H9 (cell line): ENCODE results near the gene FRY. TPM values are rescaled to one million over a fixed set of nuclear protein-coding genes. Genes with fewer than 3 reads are reported as not detected.

Experiments
- DNase-seq: peaks from one replicate; pipeline ENCODE4 v3.0.0-alpha.2; 2017
- H2AFZ ChIP-seq: one replicate; pipeline ENCODE4 v1.6.1; 2013; ENCODE audit warnings: mild to moderate bottlenecking, low read length, control low read depth, moderate library complexity
- H2AK5ac ChIP-seq: 2 replicates; pipeline ENCODE4 v1.6.1; 2013; ENCODE audit warnings: low read length, control low read depth, mixed read lengths; ENCODE audit not compliant: insufficient read length
- H2BK120ac ChIP-seq: one replicate; pipeline ENCODE4 v1.6.1; 2013; ENCODE audit warnings: low read depth, mild to moderate bottlenecking, low read length, control low read depth, inconsistent platforms; ENCODE audit not compliant: poor library complexity, severe bottlenecking
- H2BK12ac ChIP-seq: 2 replicates; pipeline ENCODE4 v1.6.1; 2013; ENCODE audit warnings: low read length, control low read depth, mixed read lengths, low read depth; ENCODE audit not compliant: insufficient read length
- H2BK15ac ChIP-seq: 2 replicates; pipeline ENCODE4 v1.6.1; 2013; ENCODE audit warnings: low read depth, low read length, control low read depth
- H2BK20ac ChIP-seq: one replicate; pipeline ENCODE4 v1.6.1; 2013; ENCODE audit warnings: low read depth, mild to moderate bottlenecking, low read length, control low read depth, inconsistent platforms; ENCODE audit not compliant: poor library complexity, severe bottlenecking
- H2BK5ac ChIP-seq: 2 replicates; pipeline ENCODE4 v1.6.1; 2013; ENCODE audit warnings: low read length, control low read depth, mixed read lengths; ENCODE audit not compliant: insufficient read length
- H3K14ac ChIP-seq: 2 replicates; pipeline ENCODE4 v1.6.1; 2013; ENCODE audit warnings: low read length, control low read depth; ENCODE audit not compliant: insufficient read depth
- H3K18ac ChIP-seq: 2 replicates; pipeline ENCODE4 v1.6.1; 2013; ENCODE audit warnings: low read depth, mild to moderate bottlenecking, mixed read lengths, low read length, control low read depth; ENCODE audit not compliant: insufficient read length
- H3K23ac ChIP-seq: 2 replicates; pipeline ENCODE4 v1.6.1; 2013; ENCODE audit warnings: low read length, control low read depth, mixed read lengths, low read depth; ENCODE audit not compliant: insufficient read length
- H3K23me2 ChIP-seq: 2 replicates; pipeline ENCODE4 v1.6.1; 2013; ENCODE audit warnings: low read depth, mild to moderate bottlenecking, mixed read lengths, low read length, control low read depth; ENCODE audit not compliant: insufficient read length, poor library complexity, severe bottlenecking
- H3K27ac ChIP-seq: 2 replicates; pipeline ENCODE4 v1.5.1; 2013; ENCODE audit warnings: low read length, control low read depth, mixed read lengths, low read depth; ENCODE audit not compliant: insufficient read length
- H3K27me3 ChIP-seq: 2 replicates; pipeline ENCODE4 v1.6.1; 2013; ENCODE audit warnings: low read length, control low read depth, inconsistent platforms; ENCODE audit not compliant: insufficient read depth
- H3K4ac ChIP-seq: 2 replicates; pipeline ENCODE4 v1.6.1; 2013; ENCODE audit warnings: low read depth, mild to moderate bottlenecking, control low read depth, inconsistent platforms, low read length, moderate library complexity
- H3K4me1 ChIP-seq: 2 replicates; pipeline ENCODE4 v1.6.1; 2013; ENCODE audit warnings: low read length, control low read depth, inconsistent platforms; ENCODE audit not compliant: insufficient read depth
- H3K4me2 ChIP-seq: 2 replicates; pipeline ENCODE4 v1.6.1; 2013; ENCODE audit warnings: low read length, control low read depth, mixed read lengths; ENCODE audit not compliant: insufficient read length, insufficient read depth
- H3K56ac ChIP-seq: 2 replicates; pipeline ENCODE4 v1.6.1; 2013; ENCODE audit warnings: low read depth, mild to moderate bottlenecking, mixed read lengths, low read length, control low read depth; ENCODE audit not compliant: insufficient read length
- H3K79me1 ChIP-seq: 2 replicates; pipeline ENCODE4 v1.6.1; 2013; ENCODE audit warnings: low read depth, mild to moderate bottlenecking, moderate library complexity, low read length, control low read depth, inconsistent platforms; ENCODE audit not compliant: insufficient read depth, poor library complexity, severe bottlenecking
- H3K79me2 ChIP-seq: 2 replicates; pipeline ENCODE4 v1.6.1; 2013; ENCODE audit warnings: low read length, control low read depth, inconsistent platforms; ENCODE audit not compliant: insufficient read depth
- H3K9ac ChIP-seq: 2 replicates; pipeline ENCODE4 v1.6.1; 2013; ENCODE audit warnings: low read length, control low read depth, mixed read lengths; ENCODE audit not compliant: insufficient read length; ENCODE audit errors: extremely low read depth
- H3K9me3 ChIP-seq: one replicate; pipeline ENCODE4 v1.6.1; 2013; ENCODE audit warnings: low read depth, low read length, inconsistent platforms; ENCODE audit not compliant: control insufficient read depth
- H3T11ph ChIP-seq: one replicate; pipeline ENCODE4 v1.6.1; 2013; ENCODE audit warnings: mild to moderate bottlenecking, low read length, control low read depth, inconsistent platforms
- H4K20me1 ChIP-seq: one replicate; pipeline ENCODE4 v1.6.1; 2013; ENCODE audit not compliant: control insufficient read depth, insufficient read length, insufficient read depth
- H4K5ac ChIP-seq: 2 replicates; pipeline ENCODE4 v1.6.1; 2013; ENCODE audit warnings: low read depth, mild to moderate bottlenecking, mixed read lengths, low read length, control low read depth; ENCODE audit not compliant: insufficient read length
- H4K8ac ChIP-seq: replicated peaks from 2 replicates; pipeline ENCODE4 v1.6.1; 2013; ENCODE audit warnings: low read length, control low read depth, mixed read lengths, low read depth; ENCODE audit not compliant: insufficient read length
- H4K91ac ChIP-seq: 2 replicates; pipeline ENCODE4 v1.6.1; 2013; ENCODE audit warnings: low read depth, mild to moderate bottlenecking, moderate library complexity, mixed read lengths, low read length, control low read depth; ENCODE audit not compliant: insufficient read length
- H3K27ac Mint-ChIP-seq, 3 experiments: 2 replicates in 2 of 3; 3 replicates in 1 of 3; pipeline ENCODE4 v1.8.0; 2020 to 2021; ENCODE audit warnings: mixed read lengths in 3 of 3, mild to moderate bottlenecking in 1 of 3, moderate library complexity in 1 of 3
- H3K27me3 Mint-ChIP-seq: 2 replicates; pipeline ENCODE4 v1.8.0; 2021; ENCODE audit warnings: low read depth, mild to moderate bottlenecking, moderate library complexity, mixed read lengths
- H3K36me3 Mint-ChIP-seq, 3 experiments: 2 replicates in 2 of 3; 3 replicates in 1 of 3; pipeline ENCODE4 v1.8.0; 2020 to 2021; ENCODE audit warnings: low read depth in 3 of 3, mixed read lengths in 3 of 3; ENCODE audit not compliant: insufficient read depth in 1 of 3
- H3K4me1 Mint-ChIP-seq, 2 experiments: 2 replicates each; pipeline ENCODE4 v1.8.0; 2020; ENCODE audit warnings: mixed read lengths in 2 of 2
- H3K4me3 Mint-ChIP-seq, 2 experiments: 2 replicates in 1 of 2; 3 replicates in 1 of 2; pipeline ENCODE4 v1.8.0; 2020 to 2021; ENCODE audit warnings: mild to moderate bottlenecking in 2 of 2, mixed read lengths in 2 of 2, moderate library complexity in 1 of 2
- H3K9me3 Mint-ChIP-seq, 2 experiments: 2 replicates in 1 of 2; 3 replicates in 1 of 2; pipeline ENCODE4 v1.8.0; 2020; ENCODE audit warnings: mild to moderate bottlenecking in 2 of 2, mixed read lengths in 2 of 2, moderate library complexity in 1 of 2
- CTCF ChIP-seq: fragments of 200-600 bp; sonication (generic); conservative IDR thresholded peaks from 3 replicates; pipeline ENCODE4 v1.8.0; 2021; ENCODE audit warnings: antibody characterized with exemption, mild to moderate bottlenecking
- WGBS: extraction: QIAGEN DNeasy Blood & Tissue Kit; methylation state at CpG from one replicate; pipeline ENCODE4 v1.1.7; 2013; ENCODE audit warnings: missing lambda C conversion rate, low lambda C conversion rate, mixed read lengths; ENCODE audit not compliant: insufficient read length; ENCODE audit errors: extremely low coverage; 5-methylcytosine and 5-hydroxymethylcytosine counted together
- total RNA-seq: library from RNA; stranded (reverse); gene quantifications from 2 replicates; pipeline ENCODE4 v1.2.1, GENCODE V29; 2021

Gene FRY
- total RNA-seq, 1 experiment from 2014 or later, result 5.2 TPM

- Histone ChIP-seq H3K14ac (no peak overlapping the region), H2AK5ac (no peak overlapping the region), H4K5ac (no peak overlapping the region), H2BK120ac (no peak overlapping the region), H3K4me2 (no peak overlapping the region), H3K79me2 (no peaks in the 10 kb centered on the region), H4K20me1 (no peaks in the 10 kb centered on the region), H4K91ac (no peak overlapping the region), H4K8ac (no peak overlapping the region), H3K27me3 (no peaks in the 10 kb centered on the region), H2AFZ (no peak overlapping the region), H3K23ac (no peak overlapping the region), H3K79me1 (no peaks in the 10 kb centered on the region), H3T11ph (no peak overlapping the region), H3K56ac (no peak overlapping the region), H2BK20ac (no peak overlapping the region), H2BK15ac (no peak overlapping the region), H3K9me3 (no peaks in the 10 kb centered on the region), H3K27ac (no peak overlapping the region), H3K4ac (no peak overlapping the region), H3K4me1 (no peaks in the 10 kb centered on the region), H3K18ac (no peak overlapping the region), H3K23me2 (no peaks in the 10 kb centered on the region), H2BK5ac (no peak overlapping the region), H3K9ac (no peak overlapping the region), H2BK12ac (no peak overlapping the region)
- no peak for TF ChIP-seq CTCF
- Mint-ChIP-seq H3K27me3 (no peaks in the 10 kb centered on the region), H3K9me3 (peaks cover 10 to 34% of the 10 kb centered on the region in 2 experiments), H3K4me3 (no peak overlapping the region), H3K27ac (no peak overlapping the region), H3K4me1 (peaks cover 3 to 6% of the 10 kb centered on the region in 2 experiments), H3K36me3 (peaks cover 41 to 94% (median 86%) of the 10 kb centered on the region in 3 experiments)
- no peak for DNase-seq
- no CpG with 5 or more reads among the region's 2 CpGs for WGBS
These were observed 303.1 kb downstream of the FRY start for GRCh38 chr13:32334671-32335070.
